ENCODE data around the gene TMEM139. TPM values are rescaled to one million over a fixed set of nuclear protein-coding genes. Genes with fewer than 3 reads are reported as not detected.

The TMEM139 gene
- total RNA-seq, 3 donors from 2014 or later = 16.2 to 49.4 (median 46.6) TPM

DNA sequence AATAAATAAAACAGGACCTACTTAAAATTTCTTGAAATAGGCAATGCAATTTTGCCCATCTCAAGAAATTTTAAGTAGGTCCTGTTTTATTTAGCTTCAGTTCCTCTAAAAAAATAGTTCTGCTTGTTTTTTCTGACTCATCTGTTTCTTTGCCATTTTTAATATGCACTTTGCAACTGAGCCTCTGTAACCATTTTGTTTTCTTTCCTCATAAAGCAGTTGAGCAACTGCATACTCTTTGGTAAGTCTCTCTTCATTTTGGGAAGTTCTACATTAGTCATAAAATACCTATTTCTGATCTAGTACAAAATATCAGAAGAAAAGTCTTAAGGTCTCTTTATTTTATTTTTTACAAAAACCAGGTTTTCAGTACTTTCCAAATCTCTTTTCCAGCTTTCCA lies 44.9 kb upstream of the TMEM139 start:
- peaks cover 13% of the 10 kb centered on the region for H3K4me1 ChIP-seq (ENCODE audit: low read depth)
- no peak for DNase-seq
- peaks cover 16% of the 10 kb centered on the region for H3K9me3 ChIP-seq
- no peak for ATAC-seq
- no peak overlapping the region for H3K4me3 ChIP-seq
- intact Hi-C loops (cut with DNase I, micrococcal nuclease) = loop anchor here (2.0 to 10.0 kb wide), 4 partner anchors 55 to 177 kb away; no protein-coding TSS in a partner anchor
- H3K36me3 ChIP-seq (ENCODE audit: low read depth) = peaks cover under 1% of the 10 kb centered on the region
- TF ChIP-seq, protein P1, sequence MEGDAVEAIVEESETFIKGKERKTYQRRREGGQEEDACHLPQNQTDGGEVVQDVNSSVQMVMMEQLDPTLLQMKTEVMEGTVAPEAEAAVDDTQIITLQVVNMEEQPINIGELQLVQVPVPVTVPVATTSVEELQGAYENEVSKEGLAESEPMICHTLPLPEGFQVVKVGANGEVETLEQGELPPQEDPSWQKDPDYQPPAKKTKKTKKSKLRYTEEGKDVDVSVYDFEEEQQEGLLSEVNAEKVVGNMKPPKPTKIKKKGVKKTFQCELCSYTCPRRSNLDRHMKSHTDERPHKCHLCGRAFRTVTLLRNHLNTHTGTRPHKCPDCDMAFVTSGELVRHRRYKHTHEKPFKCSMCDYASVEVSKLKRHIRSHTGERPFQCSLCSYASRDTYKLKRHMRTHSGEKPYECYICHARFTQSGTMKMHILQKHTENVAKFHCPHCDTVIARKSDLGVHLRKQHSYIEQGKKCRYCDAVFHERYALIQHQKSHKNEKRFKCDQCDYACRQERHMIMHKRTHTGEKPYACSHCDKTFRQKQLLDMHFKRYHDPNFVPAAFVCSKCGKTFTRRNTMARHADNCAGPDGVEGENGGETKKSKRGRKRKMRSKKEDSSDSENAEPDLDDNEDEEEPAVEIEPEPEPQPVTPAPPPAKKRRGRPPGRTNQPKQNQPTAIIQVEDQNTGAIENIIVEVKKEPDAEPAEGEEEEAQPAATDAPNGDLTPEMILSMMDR (IDR thresholded peaks at IDR 0.05) = no peak

DNA sequence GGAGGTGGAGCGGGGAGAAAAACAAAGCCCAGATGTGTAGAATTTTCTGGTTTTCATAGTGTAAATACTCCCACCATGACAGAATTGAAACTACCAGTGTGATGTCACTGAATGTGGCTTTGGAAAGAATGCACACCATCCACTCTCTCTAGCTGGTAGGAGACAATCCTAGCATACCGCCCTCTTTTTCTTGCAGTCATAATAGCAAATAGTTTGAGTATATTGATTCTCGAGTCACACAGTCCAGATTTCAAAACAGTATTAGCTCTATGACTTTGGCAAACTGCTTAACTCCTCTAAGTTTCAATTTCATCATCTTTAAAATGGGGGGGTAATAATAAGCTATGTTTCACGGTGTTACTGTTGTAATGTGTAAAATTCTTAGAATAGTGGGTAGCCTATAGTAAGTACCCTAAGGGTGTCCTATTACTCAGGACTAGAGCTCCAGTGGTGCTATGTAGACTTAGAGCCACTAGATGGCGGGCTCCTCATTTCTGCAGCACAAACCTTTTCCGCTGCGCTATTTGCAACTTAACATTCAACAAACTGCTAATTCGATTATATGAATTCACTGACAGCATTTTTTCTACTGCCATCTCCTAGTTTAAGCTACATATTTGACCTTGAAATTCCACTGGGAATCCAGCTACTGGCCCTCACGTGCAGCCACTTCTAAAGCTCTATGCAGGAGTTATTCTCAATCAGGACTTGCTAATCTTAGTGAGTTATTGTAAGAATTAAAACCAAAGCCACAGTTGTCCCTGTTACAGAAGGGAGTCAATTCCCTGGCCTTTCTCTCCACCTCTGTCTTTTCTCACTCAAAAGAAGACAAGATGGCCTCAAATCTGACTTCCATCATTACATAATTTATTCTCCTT lies 44.2 kb upstream of the TMEM139 start:
- Histone ChIP-seq H3K36me3 (ENCODE audit: low read depth) (peaks cover 3% of the 10 kb centered on the region), H3K4me1 (ENCODE audit: low read depth) (peaks cover 19% of the 10 kb centered on the region), H3K4me3 (no peak overlapping the region), H3K9me3 (peaks cover 15% of the 10 kb centered on the region)
- DNase-seq (peak in 2 of 3 donors; percentile 58 to 85), ATAC-seq (peak; percentile 64)
- TF ChIP-seq, protein P1 (IDR thresholded peaks at IDR 0.05) = peak; percentile 71
- intact Hi-C loops (cut with DNase I, micrococcal nuclease) = loop anchor here (2.0 to 10.0 kb wide), 4 partner anchors 54 to 177 kb away; no protein-coding TSS in a partner anchor

DNA sequence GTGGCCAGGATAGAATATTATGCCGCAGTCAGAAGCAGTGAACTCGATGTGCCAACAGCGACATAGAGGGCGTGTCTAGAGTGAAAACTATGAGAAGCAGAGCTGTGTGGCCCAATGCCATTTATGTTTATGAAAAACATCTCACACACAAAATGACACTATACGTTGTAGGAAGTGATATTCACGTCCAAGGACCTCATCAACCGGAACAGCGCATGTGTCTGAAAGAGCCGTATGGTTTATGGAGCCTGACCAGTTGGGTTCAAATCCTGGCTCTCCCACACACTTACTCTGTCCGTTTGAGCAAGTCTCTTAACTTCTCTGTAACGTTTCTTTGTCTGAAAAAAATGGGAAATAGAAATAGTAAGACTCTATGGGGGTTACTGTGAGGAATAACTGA lies 42.5 kb upstream of the TMEM139 start:
- Histone ChIP-seq H3K4me3 (no peak overlapping the region), H3K36me3 (ENCODE audit: low read depth) (peaks cover 3% of the 10 kb centered on the region), H3K9me3 (no peaks in the 10 kb centered on the region), H3K4me1 (ENCODE audit: low read depth) (peaks cover 21% of the 10 kb centered on the region)
- TF ChIP-seq, protein P1 (IDR thresholded peaks at IDR 0.05) = no peak
- intact Hi-C loops (cut with DNase I, micrococcal nuclease) = loop anchor here (5.0 to 10.0 kb wide), 3 partner anchors 52 to 175 kb away; no protein-coding TSS in a partner anchor
- ATAC-seq (no peak), DNase-seq (no peak)

DNA sequence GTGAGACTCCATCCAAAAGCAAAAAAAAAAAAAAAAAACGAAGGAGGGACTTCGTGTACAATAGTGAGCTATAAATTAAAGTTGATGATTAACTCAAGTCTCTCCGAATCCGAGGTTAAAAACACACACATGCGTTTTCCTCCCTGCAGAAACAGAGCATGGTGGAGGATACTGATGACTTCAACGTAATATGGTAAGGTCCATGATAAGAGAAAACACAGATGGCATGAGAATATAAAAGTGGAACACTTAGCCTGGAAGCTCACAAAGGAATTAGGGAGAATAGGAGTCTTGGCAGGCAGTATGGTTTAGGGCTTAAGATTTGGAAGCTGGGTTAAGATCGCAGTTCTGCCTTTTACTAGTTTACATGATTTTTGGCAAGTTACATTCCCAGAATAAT lies 41.6 kb upstream of the TMEM139 start:
- peaks cover 21% of the 10 kb centered on the region for H3K4me1 ChIP-seq (ENCODE audit: low read depth)
- H3K4me3 ChIP-seq = no peak overlapping the region
- TF ChIP-seq, protein P1 (IDR thresholded peaks at IDR 0.05) = no peak
- DNase-seq (peak in 1 of 3 donors; percentile 23), ATAC-seq (peak; percentile 63)
- H3K9me3 ChIP-seq = no peaks in the 10 kb centered on the region
- intact Hi-C loops (cut with DNase I, micrococcal nuclease) = loop anchor here (5.0 to 10.0 kb wide), 3 partner anchors 52 to 174 kb away; no protein-coding TSS in a partner anchor
- H3K36me3 ChIP-seq (ENCODE audit: low read depth) = peaks cover 3% of the 10 kb centered on the region

DNA sequence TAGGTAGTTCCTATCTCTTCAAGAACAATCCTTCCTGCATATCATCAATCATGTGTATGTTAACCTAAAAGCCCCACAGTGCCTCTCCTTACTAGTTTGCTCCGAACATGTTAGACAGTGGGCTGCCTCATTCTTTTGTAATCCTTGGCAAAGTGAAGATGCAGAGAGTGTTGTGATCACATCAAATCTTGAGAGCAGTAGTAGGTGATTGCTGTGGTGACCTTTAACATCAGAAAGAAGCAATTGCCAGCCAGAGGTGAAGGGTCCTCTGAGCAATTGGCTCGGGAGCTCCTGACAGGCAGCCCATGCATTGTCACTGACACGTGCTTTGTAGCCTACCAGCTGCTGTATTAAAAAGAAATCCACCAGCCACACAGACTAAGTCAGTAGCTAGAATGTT lies 41.1 kb upstream of the TMEM139 start:
- Histone ChIP-seq H3K4me3 (no peak overlapping the region), H3K36me3 (ENCODE audit: low read depth) (peaks cover 3% of the 10 kb centered on the region), H3K4me1 (ENCODE audit: low read depth) (peaks cover 21% of the 10 kb centered on the region), H3K9me3 (no peaks in the 10 kb centered on the region)
- intact Hi-C loops (cut with DNase I, micrococcal nuclease) = loop anchor here (5.0 to 10.0 kb wide), 3 partner anchors 51 to 174 kb away; no protein-coding TSS in a partner anchor
- ATAC-seq (peak; percentile 11), DNase-seq (no peak)
- TF ChIP-seq, protein P1 (IDR thresholded peaks at IDR 0.05) = no peak
